Heart left ventricle (tissue), 16 donors: Measurements from ENCODE around the gene CPM. TPM values are rescaled to one million over a fixed set of nuclear protein-coding genes. Genes with fewer than 3 reads are reported as not detected.

Experiments
- ATAC-seq, 4 donors: fragments of 200-7000 bp; cut with Tn5 transposase; one replicate each; pipeline ENCODE4 v1.9.1; 2020 to 2022; ENCODE audit warnings: moderate library complexity in 4 of 4, mild to moderate bottlenecking in 3 of 4, moderate number of reproducible peaks in 1 of 4
- DNase-seq, 5 donors: peaks; one replicate each; pipeline ENCODE4 v3.0.0-alpha.2; 2020
- H3K27ac ChIP-seq, 12 donors: fragments of 200-600 bp; sonication (generic) in 4 of 12; one replicate each; pipeline versions ENCODE4 v1.5.0 to v1.8.0; 2016 to 2022; ENCODE audit warnings: mild to moderate bottlenecking in 2 of 12
- H3K27me3 ChIP-seq, 9 donors: fragments of 200-600 bp; sonication (generic) in 2 of 9; one replicate each; pipeline versions ENCODE4 v1.5.1 to v1.8.0; 2016 to 2022; ENCODE audit warnings: mild to moderate bottlenecking in 3 of 9
- H3K36me3 ChIP-seq, 9 donors: fragments of 200-600 bp; sonication (generic) in 2 of 9; one replicate each; pipeline versions ENCODE4 v1.5.0 to v1.8.0; 2018 to 2022; ENCODE audit warnings: mild to moderate bottlenecking in 2 of 9
- H3K4me1 ChIP-seq, 12 donors: fragments of 200-600 bp; sonication (generic) in 4 of 12; one replicate each; pipeline versions ENCODE4 v1.5.0 to v1.8.0; 2016 to 2022; ENCODE audit warnings: mild to moderate bottlenecking in 3 of 12
- H3K4me3 ChIP-seq, 12 donors: fragments of 200-600 bp; sonication (generic) in 4 of 12; one replicate each; pipeline versions ENCODE4 v1.5.0 to v1.8.0; 2017 to 2022; ENCODE audit warnings: mild to moderate bottlenecking in 9 of 12, moderate library complexity in 4 of 12
- H3K9me3 ChIP-seq, 12 donors: fragments of 200-600 bp; sonication (generic) in 4 of 12; one replicate each; pipeline versions ENCODE4 v1.5.0 to v1.8.0; 2016 to 2022; ENCODE audit warnings: mild to moderate bottlenecking in 1 of 12
- CTCF ChIP-seq, 12 donors: fragments of 200-600 bp; sonication (generic) in 4 of 12; IDR thresholded peaks; one replicate each; pipeline versions ENCODE4 v1.5.0 to v1.8.0; 2018 to 2022; ENCODE audit warnings: antibody characterized with exemption in 12 of 12, mild to moderate bottlenecking in 5 of 12
- POLR2A ChIP-seq, 2 donors: fragments of 450-650 bp; IDR thresholded peaks; one replicate each; pipeline ENCODE4 v1.6.1; 2017; ENCODE audit warnings: antibody characterized with exemption in 2 of 2, mild to moderate bottlenecking in 2 of 2, moderate library complexity in 2 of 2
- WGBS, 4 donors: extraction: QIAGEN DNeasy Blood & Tissue Kit in 2 of 4; methylation state at CpG; one replicate each; pipeline versions ENCODE4 v1.1.5 to v1.1.7; 2013 to 2018; 5-methylcytosine and 5-hydroxymethylcytosine counted together
- intact Hi-C, 10 donors: fragments of 100-400 bp; cut with DNase I; formaldehyde crosslinking; loops; one replicate each; pipeline versions ENCODE4 v1.11.1 to v1.14.2; 2022
- polyA plus RNA-seq, 2 donors: library from polyadenylated mRNA; stranded (reverse); fragments of 200-250 nt; gene quantifications; one replicate each; pipeline ENCODE4 v1.2.3, GENCODE V29; 2013
- total RNA-seq, 9 donors: library from RNA; depleted of rRNA in 2 of 9; stranded (reverse); fragments of >200 nt in 2 of 9; fragmentation: NEBNext Ultra II Directional in 3 of 9; extraction: Animal tissue kit (Norgen Biotek cat#: 25700) in 3 of 9; gene quantifications; one replicate each; pipeline versions ENCODE4 v1.1.0 to v1.2.4, GENCODE V29; 2016 to 2023
- donor health status: ischemic (EF 13 %, LVEDD 7.1; RV severe dilation, severe dysfunction).
- donor health status: healthy with polysubstance abuse.
- donor health status: DM: no; HTN: yes; CAD: no.
- donor health status: DM: no; HTN: no; CAD: no.
- donor health status: ischemic (EF 25% LVEDD 6.9; RV normal size, moderate dysfunction).
- donor health status: ischemic (EF 25% LVEDD 5.7; RV mildly dilated, moderate dysfunction).
- donor health status: healthy.
- donor health status: DM: yes; HTN: yes; CAD: no.
- donor health status: ischemic (EF 35%, LVEDD 5.7; RV mildly dilated, moderate dysfunction).
- donor health status: nonischemic (EF 11% LVEDD 7.7; RV severe dilation, severe dysfunction).
- donor health status: DM: yes; HTN: yes; CAD: no.
- donor health status: PGD.
- donor health status: ischemic (EF 29% LVEDD 5.4; RV normal size, mild dysfunction).
- donor health status: nonischemic (EF 23%, LVEDD 6.1; RV moderate dilation, normal function).

Gene CPM
- total and polyA plus RNA-seq, 11 donors, result 2.0 to 25.4 (median 8.8) TPM

GRCh38 chr12:68888243-68888642 lies 44.7 kb downstream of the CPM start:
- no peak for ATAC-seq
- H3K4me1 ChIP-seq, result no peaks in the 10 kb centered on the region
- peaks cover 0 to 9% (median 0%) of the 10 kb centered on the region in 9 donors for H3K36me3 ChIP-seq
- DNase-seq, result no peak
- no peaks in the 10 kb centered on the region for H3K27me3 ChIP-seq
- H3K9me3 ChIP-seq, result no peaks in the 10 kb centered on the region
- no peak overlapping the region for H3K4me3 ChIP-seq
- no peak overlapping the region for H3K27ac ChIP-seq
- TF ChIP-seq CTCF (IDR thresholded peaks at IDR 0.05), result no peak
- no peak for TF ChIP-seq POLR2A (IDR thresholded peaks at IDR 0.05)
- intact Hi-C loops, result no loop called here

GRCh38 chr12:68887641-68888040 lies 45.3 kb downstream of the CPM start:
- Histone ChIP-seq H3K9me3 (no peaks in the 10 kb centered on the region), H3K4me1 (no peaks in the 10 kb centered on the region), H3K36me3 (peaks cover 0 to 12% (median 0%) of the 10 kb centered on the region in 9 donors), H3K27me3 (no peaks in the 10 kb centered on the region), H3K27ac (no peak overlapping the region), H3K4me3 (no peak overlapping the region)
- WGBS, 4 donors, result 86 to 95% (median 92%) methylated on average over 1 of the region's 1 CpG
- TF ChIP-seq CTCF (IDR thresholded peaks at IDR 0.05) (no peak), POLR2A (IDR thresholded peaks at IDR 0.05) (no peak)
- intact Hi-C loops, result no loop called here
- no peak for DNase-seq
- ATAC-seq, result no peak

GRCh38 chr12:68886636-68887572 lies 46.1 kb downstream of the CPM start:
- no peaks in the 10 kb centered on the region for H3K27me3 ChIP-seq
- ATAC-seq (no peak), DNase-seq (no peak)
- H3K4me3 ChIP-seq, result no peak overlapping the region
- H3K36me3 ChIP-seq, result peaks cover 0 to 12% (median 0%) of the 10 kb centered on the region in 9 donors
- peaks cover 0 to 3% (median 0%) of the 10 kb centered on the region in 12 donors for H3K9me3 ChIP-seq
- 85 to 91% (median 87%) methylated on average over 5 of the region's 5 CpGs for WGBS, 4 donors
- no peak overlapping the region for H3K27ac ChIP-seq
- TF ChIP-seq POLR2A (IDR thresholded peaks at IDR 0.05) (no peak), CTCF (IDR thresholded peaks at IDR 0.05) (no peak)
- H3K4me1 ChIP-seq, result no peaks in the 10 kb centered on the region
- intact Hi-C loops, result no loop called here

GRCh38 chr12:68885381-68885780 lies 47.6 kb downstream of the CPM start:
- Histone ChIP-seq H3K27me3 (no peaks in the 10 kb centered on the region), H3K4me1 (no peaks in the 10 kb centered on the region), H3K27ac (no peak overlapping the region), H3K4me3 (no peak overlapping the region), H3K36me3 (peaks cover 0 to 12% (median 0%) of the 10 kb centered on the region in 9 donors), H3K9me3 (peaks cover 0 to 3% (median 0%) of the 10 kb centered on the region in 12 donors)
- DNase-seq, result no peak
- ATAC-seq, result no peak
- intact Hi-C loops, result no loop called here
- TF ChIP-seq CTCF (IDR thresholded peaks at IDR 0.05), result no peak
- no peak for TF ChIP-seq POLR2A (IDR thresholded peaks at IDR 0.05)
- WGBS, 4 donors, result 79 to 86% (median 85%) methylated on average over 3 of the region's 3 CpGs
